ENCODE results near the gene ACTR1A. TPM values are rescaled to one million over a fixed set of nuclear protein-coding genes. Genes with fewer than 3 reads are reported as not detected.

Gene ACTR1A
- total RNA-seq, 1 experiment from 2014 or later, result 147 TPM

GRCh38 chr10:102523250-102524029 is 20.9 kb upstream of the ACTR1A start:
- TF ChIP-seq CTCF (IDR thresholded peaks at IDR 0.05) (no peak), SIN3A (IDR thresholded peaks at IDR 0.05; ENCODE audit: borderline replicate concordance, insufficient read depth, low read depth, low read length) (no peak), TCF7L2 (IDR thresholded peaks at IDR 0.05; ENCODE audit: low read depth, low read length) (no peak), REST (IDR thresholded peaks at IDR 0.05; ENCODE audit: insufficient read depth in 1 of 2, low read depth in 2 of 2, low read length in 1 of 2) (no peak), POLR2AphosphoS5 (IDR thresholded peaks at IDR 0.05; ENCODE audit: low read depth, low read length) (no peak)
- Histone ChIP-seq H3K4me3 (ENCODE audit: low read depth in 2 of 2, low read length in 2 of 2) (no peak overlapping the region), H3K27me3 (ENCODE audit: control insufficient read depth, insufficient read depth, low read length) (no peaks in the 10 kb centered on the region), H3K27ac (ENCODE audit: low read length) (no peak overlapping the region), H3K36me3 (ENCODE audit: control insufficient read depth, insufficient read depth, low read length) (no peaks in the 10 kb centered on the region), H3K9me3 (ENCODE audit: control insufficient read depth, insufficient read depth, low read depth, low read length) (no peaks in the 10 kb centered on the region), H3K4me1 (ENCODE audit: control insufficient read depth, insufficient read depth, low read length) (no peaks in the 10 kb centered on the region)
- ChIA-PET POLR2A (no interaction called here), CTCF (no interaction called here)
- in situ Hi-C loops (cut with HindIII; ENCODE audit: low pct_unique_long_range_greater_than_20kb, low sequenced_read_pairs) (no loop called here), intact Hi-C loops (cut with micrococcal nuclease; ENCODE audit: unreplicated experiment) (no loop called here)
- BruUV-seq (replicated peaks), result no TSS peak
- no peak for ATAC-seq
- DNase-seq (ENCODE audit: low read depth, low spot score), result no peak

GRCh38 chr10:102522874-102523249 is 20.4 kb upstream of the ACTR1A start:
- H3K36me3 ChIP-seq (ENCODE audit: control insufficient read depth, insufficient read depth, low read length), result no peaks in the 10 kb centered on the region
- H3K27me3 ChIP-seq (ENCODE audit: control insufficient read depth, insufficient read depth, low read length), result no peaks in the 10 kb centered on the region
- no peaks in the 10 kb centered on the region for H3K9me3 ChIP-seq (ENCODE audit: control insufficient read depth, insufficient read depth, low read depth, low read length)
- DNase-seq (ENCODE audit: low read depth, low spot score) (no peak), ATAC-seq (no peak)
- POLR2A ChIA-PET, result no interaction called here
- CTCF ChIA-PET, result no interaction called here
- BruUV-seq (replicated peaks), result no TSS peak
- intact Hi-C loops (cut with micrococcal nuclease; ENCODE audit: unreplicated experiment), result no loop called here
- H3K4me3 ChIP-seq (ENCODE audit: low read depth in 2 of 2, low read length in 2 of 2), result no peak overlapping the region
- no peak for TF ChIP-seq TCF7L2 (IDR thresholded peaks at IDR 0.05; ENCODE audit: low read depth, low read length)
- no peak for TF ChIP-seq REST (IDR thresholded peaks at IDR 0.05; ENCODE audit: insufficient read depth in 1 of 2, low read depth in 2 of 2, low read length in 1 of 2)
- no peak for TF ChIP-seq SIN3A (IDR thresholded peaks at IDR 0.05; ENCODE audit: borderline replicate concordance, insufficient read depth, low read depth, low read length)
- no peak for TF ChIP-seq CTCF (IDR thresholded peaks at IDR 0.05)
- TF ChIP-seq POLR2AphosphoS5 (IDR thresholded peaks at IDR 0.05; ENCODE audit: low read depth, low read length), result no peak
- H3K27ac ChIP-seq (ENCODE audit: low read length), result no peak overlapping the region
- H3K4me1 ChIP-seq (ENCODE audit: control insufficient read depth, insufficient read depth, low read length), result no peaks in the 10 kb centered on the region
- in situ Hi-C loops (cut with HindIII; ENCODE audit: low pct_unique_long_range_greater_than_20kb, low sequenced_read_pairs), result no loop called here

All from Panc1 (cell line).